ENCODE data around the gene SRR.
A peak's percentile ranks its signal among the peaks of the same experiment; 100 is the strongest.

The SRR gene

GRCh38 chr17:2347805-2348685 is 44.3 kb downstream of the SRR start:
- DNase-seq = peak; percentile 85

GRCh38 chr17:2351269-2351668 is 47.5 kb downstream of the SRR start:
- DNase-seq = no peak

GRCh38 chr17:2354311-2354710 is 50.6 kb downstream of the SRR start:
- DNase-seq = no peak

- no peak for DNase-seq
Measured at GRCh38 chr17:2357237-2357636, 53.5 kb downstream of the SRR start.

GRCh38 chr17:2357931-2358434 is 54.2 kb downstream of the SRR start:
- DNase-seq = no peak

- no peak for DNase-seq
Measured at GRCh38 chr17:2361010-2361760, 57.4 kb downstream of the SRR start.

- no peak for DNase-seq
Measured at GRCh38 chr17:2362016-2362415, 58.3 kb downstream of the SRR start.

- DNase-seq = no peak
Measured at GRCh38 chr17:2362416-2362815, 58.7 kb downstream of the SRR start.

GRCh38 chr17:2362881-2363280 is 59.1 kb downstream of the SRR start:
- no peak for DNase-seq

- no peak for DNase-seq
Measured at GRCh38 chr17:2363318-2363717, 59.6 kb downstream of the SRR start.

- no peak for DNase-seq
Measured at GRCh38 chr17:2363851-2364762, 60.4 kb downstream of the SRR start.

GRCh38 chr17:2364763-2365116 is 61.0 kb downstream of the SRR start:
- DNase-seq = no peak

GRCh38 chr17:2365132-2365531 is 61.4 kb downstream of the SRR start:
- DNase-seq = no peak

- DNase-seq = no peak
Measured at GRCh38 chr17:2366747-2367494, 63.2 kb downstream of the SRR start.

- no peak for DNase-seq
Measured at GRCh38 chr17:2368359-2368758, 64.6 kb downstream of the SRR start.

GRCh38 chr17:2369039-2369438 is 65.3 kb downstream of the SRR start:
- no peak for DNase-seq

GRCh38 chr17:2369551-2370210 is 65.9 kb downstream of the SRR start:
- no peak for DNase-seq

- no peak for DNase-seq
Measured at GRCh38 chr17:2370211-2370589, 66.5 kb downstream of the SRR start.

GRCh38 chr17:2371183-2372130 is 67.7 kb downstream of the SRR start:
- no peak for DNase-seq

GRCh38 chr17:2372180-2372579 is 68.4 kb downstream of the SRR start:
- no peak for DNase-seq

GRCh38 chr17:2372681-2373080 is 68.9 kb downstream of the SRR start:
- no peak for DNase-seq
